WTC11 (cell line): ENCODE measurements around the gene MAST4. TPM values are rescaled to one million over a fixed set of nuclear protein-coding genes. Genes with fewer than 3 reads are reported as not detected.

ENCODE experiments used
- ATAC-seq: fragments of 200-7000 bp; cut with Tn5 transposase; 2 replicates; pipeline ENCODE4 v1.10.0; 2021; ENCODE audit warnings: mild to moderate bottlenecking, moderate library complexity
- CTCF ChIA-PET: fragments of 300-600 bp; sonication (Branson Sonifier 250); formaldehyde crosslinking; loops from one replicate; lab custom pipeline; 2021; ENCODE audit warnings: antibody characterized with exemption; lab: Charles Lee
- POLR2A ChIA-PET: fragments of 350-600 bp; sonication (Branson Sonifier 250); formaldehyde crosslinking; loops from one replicate; lab custom pipeline; 2021; ENCODE audit warnings: antibody characterized with exemption; lab: Charles Lee
- DNase-seq: peaks from one replicate; pipeline ENCODE4 v3.0.0; 2021; ENCODE audit warnings: low spot score
- H3K27ac Mint-ChIP-seq: 2 replicates; pipeline ENCODE4 v1.8.0; 2021; ENCODE audit warnings: mixed read lengths
- H3K27me3 Mint-ChIP-seq: 2 replicates; pipeline ENCODE4 v1.8.0; 2021; ENCODE audit warnings: low read depth, mild to moderate bottlenecking, moderate library complexity, mixed read lengths
- H3K36me3 Mint-ChIP-seq: 2 replicates; pipeline ENCODE4 v1.8.0; 2021; ENCODE audit warnings: mixed read lengths
- H3K4me1 Mint-ChIP-seq: 2 replicates; pipeline ENCODE4 v1.8.0; 2022; ENCODE audit warnings: mixed read lengths
- H3K4me3 Mint-ChIP-seq: 2 replicates; pipeline ENCODE4 v1.8.0; 2021; ENCODE audit warnings: mild to moderate bottlenecking, moderate library complexity, mixed read lengths
- H3K9me3 Mint-ChIP-seq: 2 replicates; pipeline ENCODE4 v1.8.0; 2021; ENCODE audit warnings: mixed read lengths
- ATF1 ChIP-seq: sonication (generic); formaldehyde crosslinking; IDR thresholded peaks from 2 replicates; pipeline ENCODE4 v1.8.1; 2023; ENCODE audit warnings: mild to moderate bottlenecking, moderate library complexity, missing genetic modification reagents
- CDX4 ChIP-seq: fragments of 250-450 bp; sonication (Bioruptor Pico); IDR thresholded peaks from 2 replicates; pipeline ENCODE4 v1.9.0; 2021; ENCODE audit warnings: moderate library complexity, mild to moderate bottlenecking, inconsistent platforms, borderline replicate concordance
- ELF4 ChIP-seq: sonication (generic); formaldehyde crosslinking; IDR thresholded peaks from 2 replicates; pipeline ENCODE4 v1.8.1; 2022; ENCODE audit warnings: low read depth, mild to moderate bottlenecking, moderate library complexity, missing genetic modification reagents
- EMX1 ChIP-seq: fragments of 250-450 bp; sonication (Bioruptor Pico); IDR thresholded peaks from 2 replicates; pipeline ENCODE4 v1.8.0; 2021; ENCODE audit warnings: mild to moderate bottlenecking
- ESRRA ChIP-seq: sonication (generic); formaldehyde crosslinking; IDR thresholded peaks from 2 replicates; pipeline ENCODE4 v1.8.1; 2022; ENCODE audit warnings: mild to moderate bottlenecking, missing genetic modification reagents, borderline replicate concordance
- GTF2I ChIP-seq: fragments of 250-450 bp; sonication (Bioruptor Pico); conservative IDR thresholded peaks from 2 replicates; pipeline ENCODE4 v1.4.0; 2021; ENCODE audit warnings: mild to moderate bottlenecking
- IRF1 ChIP-seq: sonication (generic); formaldehyde crosslinking; IDR thresholded peaks from 2 replicates; pipeline ENCODE4 v1.8.0; 2023; ENCODE audit warnings: missing genetic modification reagents
- JUN ChIP-seq: sonication (generic); formaldehyde crosslinking; IDR thresholded peaks from 2 replicates; pipeline ENCODE4 v1.8.0; 2023; ENCODE audit warnings: mild to moderate bottlenecking, missing genetic modification reagents
- MXD4 ChIP-seq: fragments of 250-450 bp; sonication (Bioruptor Pico); IDR thresholded peaks from 2 replicates; pipeline ENCODE4 v1.8.0; 2021; ENCODE audit warnings: mild to moderate bottlenecking, moderate library complexity, borderline replicate concordance
- MYBL2 ChIP-seq: sonication (generic); formaldehyde crosslinking; IDR thresholded peaks from 2 replicates; pipeline ENCODE4 v1.8.1; 2023; ENCODE audit warnings: mild to moderate bottlenecking, moderate library complexity, missing genetic modification reagents
- NFATC4 ChIP-seq: fragments of 250-450 bp; sonication (Bioruptor Pico); IDR thresholded peaks from 2 replicates; pipeline ENCODE4 v1.9.0; 2021; ENCODE audit warnings: mild to moderate bottlenecking
- NFYB ChIP-seq: sonication (generic); formaldehyde crosslinking; conservative IDR thresholded peaks from 2 replicates; pipeline ENCODE4 v1.8.0; 2022; ENCODE audit warnings: low read depth, missing genetic modification reagents
- PRRX2 ChIP-seq: fragments of 250-450 bp; sonication (Bioruptor Pico); IDR thresholded peaks from 2 replicates; pipeline ENCODE4 v1.8.0; 2021; ENCODE audit warnings: mild to moderate bottlenecking
- RELA ChIP-seq: sonication (generic); formaldehyde crosslinking; IDR thresholded peaks from 2 replicates; pipeline ENCODE4 v1.8.1; 2022; ENCODE audit warnings: missing genetic modification reagents, mild to moderate bottlenecking, borderline replicate concordance
- SMAD4 ChIP-seq: sonication (generic); formaldehyde crosslinking; IDR thresholded peaks from 2 replicates; pipeline ENCODE4 v1.8.0; 2022; ENCODE audit warnings: mild to moderate bottlenecking, missing genetic modification reagents
- SOX15 ChIP-seq: fragments of 250-450 bp; sonication (Bioruptor Pico); IDR thresholded peaks from 2 replicates; pipeline ENCODE4 v1.9.0; 2021; ENCODE audit warnings: mild to moderate bottlenecking
- STAT6 ChIP-seq: sonication (generic); formaldehyde crosslinking; conservative IDR thresholded peaks from 2 replicates; pipeline ENCODE4 v1.8.1; 2023; ENCODE audit warnings: mild to moderate bottlenecking, low read depth, missing genetic modification reagents, moderate library complexity
- TEAD4 ChIP-seq: sonication (generic); formaldehyde crosslinking; IDR thresholded peaks from 2 replicates; pipeline ENCODE4 v1.8.0; 2022; ENCODE audit warnings: mild to moderate bottlenecking, missing genetic modification reagents
- USF2 ChIP-seq: sonication (generic); formaldehyde crosslinking; IDR thresholded peaks from 2 replicates; pipeline ENCODE4 v1.8.1; 2023; ENCODE audit warnings: mild to moderate bottlenecking, missing genetic modification reagents, moderate library complexity
- ZNF138 ChIP-seq: sonication (generic); formaldehyde crosslinking; conservative IDR thresholded peaks from 2 replicates; pipeline ENCODE4 v1.8.1; 2022; ENCODE audit warnings: mild to moderate bottlenecking, moderate library complexity, missing genetic modification reagents
- ZNF219 ChIP-seq: sonication (generic); formaldehyde crosslinking; IDR thresholded peaks from 2 replicates; pipeline ENCODE4 v1.8.0; 2023; ENCODE audit warnings: missing genetic modification reagents, mild to moderate bottlenecking, borderline replicate concordance
- ZNF232 ChIP-seq: sonication (generic); formaldehyde crosslinking; IDR thresholded peaks from 2 replicates; pipeline ENCODE4 v1.8.0; 2022; ENCODE audit warnings: mild to moderate bottlenecking, missing genetic modification reagents
- ZNF281 ChIP-seq: sonication (generic); formaldehyde crosslinking; IDR thresholded peaks from 2 replicates; pipeline ENCODE4 v1.8.0; 2023; ENCODE audit warnings: mild to moderate bottlenecking, missing genetic modification reagents
- ZNF317 ChIP-seq: sonication (generic); formaldehyde crosslinking; IDR thresholded peaks from 2 replicates; pipeline ENCODE4 v1.8.1; 2023; ENCODE audit warnings: low read depth, mild to moderate bottlenecking, moderate library complexity, missing genetic modification reagents, borderline replicate concordance
- total RNA-seq: library from RNA; stranded (reverse); gene quantifications from 3 replicates; pipeline ENCODE4 v1.2.3, GENCODE V29; 2021

MAST4 gene
- total RNA-seq, 1 experiment from 2014 or later = 8.0 TPM

- no peak for DNase-seq
- no peak for ATAC-seq
- TF ChIP-seq ZNF281 (no peak), ZNF232 (CRISPR knock-in tag) (no peak), SOX15 (CRISPR knock-in tag) (no peak), TEAD4 (no peak), GTF2I (CRISPR knock-in tag) (no peak), NFYB (CRISPR knock-in tag) (no peak), MXD4 (CRISPR knock-in tag) (no peak), JUN (CRISPR knock-in tag) (no peak), USF2 (CRISPR knock-in tag) (no peak), ZNF317 (no peak), SMAD4 (CRISPR knock-in tag) (no peak)
- CTCF ChIA-PET = no interaction called here
- no peaks in the 10 kb centered on the region for H3K36me3 Mint-ChIP-seq
- H3K4me1 Mint-ChIP-seq = peaks cover 10% of the 10 kb centered on the region
- no peaks in the 10 kb centered on the region for H3K27me3 Mint-ChIP-seq
- no peak overlapping the region for H3K4me3 Mint-ChIP-seq
- POLR2A ChIA-PET = no interaction called here
- no peaks in the 10 kb centered on the region for H3K9me3 Mint-ChIP-seq
- no peak overlapping the region for H3K27ac Mint-ChIP-seq
Measured at GRCh38 chr5:67021962-67022361, 425.8 kb downstream of the MAST4 start.

GRCh38 chr5:67025457-67025856, 429.3 kb downstream of the MAST4 start:
- H3K4me3 Mint-ChIP-seq = no peak overlapping the region
- H3K36me3 Mint-ChIP-seq = no peaks in the 10 kb centered on the region
- TF ChIP-seq IRF1 (CRISPR knock-in tag) (no peak), CDX4 (CRISPR knock-in tag) (no peak), PRRX2 (CRISPR knock-in tag) (no peak), ZNF219 (CRISPR knock-in tag) (no peak), EMX1 (no peak), ATF1 (CRISPR knock-in tag) (no peak), ZNF138 (CRISPR knock-in tag) (no peak), NFATC4 (CRISPR knock-in tag) (no peak), ELF4 (CRISPR knock-in tag) (no peak), ZNF232 (CRISPR knock-in tag) (no peak), ESRRA (CRISPR knock-in tag) (no peak), STAT6 (no peak), RELA (CRISPR knock-in tag) (no peak), TEAD4 (no peak), MYBL2 (CRISPR knock-in tag) (no peak), ZNF317 (no peak)
- no peak overlapping the region for H3K27ac Mint-ChIP-seq
- no peak for ATAC-seq
- H3K27me3 Mint-ChIP-seq = no peaks in the 10 kb centered on the region
- no peak for DNase-seq
- ChIA-PET POLR2A (no interaction called here), CTCF (no interaction called here)
- H3K4me1 Mint-ChIP-seq = no peaks in the 10 kb centered on the region
- H3K9me3 Mint-ChIP-seq = no peaks in the 10 kb centered on the region
